T-cell (primary cell): Measurements from ENCODE around the gene ZNRF3. TPM values are rescaled to one million over a fixed set of nuclear protein-coding genes. Genes with fewer than 3 reads are reported as not detected.
"Not testable (repeated sequence)": the region's sequence is repeated elsewhere in the genome, so short reads cannot be mapped to it uniquely, and the experiment has no call there.

Source experiments
- ATAC-seq, 4 experiments: fragments of 200-7000 bp in 3 of 4; fragments of 150-1000 bp in 1 of 4; cut with Tn5 transposase; replicated peaks in 1 of 4; 1 replicate in 3 of 4; 2 replicates in 1 of 4; pipeline ENCODE4 v1.10.0; 2021; ENCODE audit warnings: moderate library complexity in 3 of 4, mild to moderate bottlenecking in 2 of 4, moderate number of reproducible peaks in 1 of 4
- CTCF ChIA-PET, 2 donors: fragments of 300-600 bp; sonication (Branson Sonifier 250); formaldehyde crosslinking; loops; one replicate each; lab custom pipeline; 2022; ENCODE audit warnings: antibody characterized with exemption in 2 of 2; lab: Charles Lee
- POLR2A ChIA-PET, 2 donors: fragments of 300-600 bp; sonication (Branson Sonifier 250); formaldehyde crosslinking; loops; one replicate each; lab custom pipeline; 2022; ENCODE audit warnings: antibody characterized with exemption in 2 of 2; lab: Charles Lee
- DNase-seq, 35 experiments: peaks; one replicate each; pipeline versions ENCODE4 v3.0.0 to v3.0.0-alpha.2; 2013 to 2023
- H3K27ac ChIP-seq: one replicate; pipeline ENCODE4 v1.5.1; 2013; ENCODE audit warnings: low read length
- H3K27me3 ChIP-seq, 2 experiments: replicated peaks in 1 of 2; 1 replicate in 1 of 2; 2 replicates in 1 of 2; pipeline versions ENCODE4 v1.6.1 to v1.7.0; 2013; ENCODE audit warnings: low read length in 1 of 2, mixed read lengths in 1 of 2; ENCODE audit not compliant: control insufficient read depth in 2 of 2, insufficient read depth in 2 of 2; ENCODE audit errors: extremely low read depth in 1 of 2
- H3K36me3 ChIP-seq, 2 donors: 1 replicate in 1 of 2; 2 replicates in 1 of 2; pipeline versions ENCODE4 v1.6.1 to v1.7.0; 2013; ENCODE audit warnings: low read length in 1 of 2; ENCODE audit not compliant: control insufficient read depth in 2 of 2, insufficient read depth in 1 of 2; ENCODE audit errors: extremely low read depth in 1 of 2
- H3K4me1 ChIP-seq, 2 experiments: 1 replicate in 1 of 2; 2 replicates in 1 of 2; pipeline versions ENCODE4 v1.6.1 to v1.7.0; 2013; ENCODE audit warnings: low read length in 2 of 2, mixed read lengths in 1 of 2; ENCODE audit not compliant: insufficient read depth in 2 of 2, control insufficient read depth in 1 of 2; ENCODE audit errors: extremely low read depth in 1 of 2
- H3K4me3 ChIP-seq, 2 donors: 1 replicate in 1 of 2; 2 replicates in 1 of 2; pipeline versions ENCODE4 v1.5.1 to v1.7.0; 2013; ENCODE audit warnings: mild to moderate bottlenecking in 2 of 2, low read length in 1 of 2, moderate library complexity in 1 of 2; ENCODE audit not compliant: control insufficient read depth in 1 of 2; ENCODE audit errors: extremely low read depth in 1 of 2
- H3K9me3 ChIP-seq: 2 replicates; pipeline ENCODE4 v1.7.0; 2013
- H3K27ac Mint-ChIP-seq, 2 donors: one replicate each; pipeline ENCODE4 v1.8.0; 2020 to 2021; ENCODE audit warnings: mild to moderate bottlenecking in 2 of 2, mixed read lengths in 2 of 2
- H3K27me3 Mint-ChIP-seq, 2 donors: one replicate each; pipeline ENCODE4 v1.8.0; 2021 to 2022; ENCODE audit warnings: mixed read lengths in 2 of 2
- H3K36me3 Mint-ChIP-seq: one replicate; pipeline ENCODE4 v1.8.0; 2021; ENCODE audit warnings: mixed read lengths
- H3K4me1 Mint-ChIP-seq, 3 donors: one replicate each; pipeline ENCODE4 v1.8.0; 2020 to 2022; ENCODE audit warnings: mixed read lengths in 3 of 3, mild to moderate bottlenecking in 1 of 3
- H3K4me3 Mint-ChIP-seq, 3 donors: one replicate each; pipeline ENCODE4 v1.8.0; 2020 to 2022; ENCODE audit warnings: mild to moderate bottlenecking in 3 of 3, mixed read lengths in 3 of 3, moderate library complexity in 3 of 3
- H3K9me3 Mint-ChIP-seq, 3 donors: one replicate each; pipeline ENCODE4 v1.8.0; 2020 to 2022; ENCODE audit warnings: mixed read lengths in 3 of 3
- WGBS: methylation state at CpG from one replicate; pipeline ENCODE4 v1.1.5; 2013; ENCODE audit warnings: missing lambda C conversion rate; ENCODE audit not compliant: insufficient coverage; 5-methylcytosine and 5-hydroxymethylcytosine counted together
- total RNA-seq, 35 experiments: library from RNA in 6 of 35; stranded (reverse) in 6 of 35; fragments of 120-200 nt in 1 of 35; gene quantifications; one replicate each; pipeline versions ENCODE4 v1.2.1 to v1.2.4 and lab custom pipeline; 2013 to 2026

ZNRF3 gene
- total RNA-seq, 5 donors from 2014 or later (not counting 1 experiment from before 2014, with no cell fraction given): 0.70 to 2.1 (median 1.1) TPM

GRCh38 chr22:29081517-29082236 lies 198.3 kb downstream of the ZNRF3 start:
- H3K4me1 Mint-ChIP-seq: no peaks in the 10 kb centered on the region
- H3K4me3 Mint-ChIP-seq: no peak overlapping the region
- H3K9me3 Mint-ChIP-seq: no peaks in the 10 kb centered on the region
- DNase-seq (no peak), ATAC-seq (no peak)
- Histone ChIP-seq H3K4me1 (no peaks in the 10 kb centered on the region), H3K36me3 (no peaks in the 10 kb centered on the region), H3K9me3 (no peaks in the 10 kb centered on the region), H3K27ac (no peak overlapping the region), H3K27me3 (peaks cover 0 to 27% of the 10 kb centered on the region in 2 experiments), H3K4me3 (no peak overlapping the region)
- ChIA-PET POLR2A (no interaction called here), CTCF (interaction anchor here in 1 of 2 donors (1.2 kb wide), 1 partner anchor 16 kb away, joined by 3 read pairs; no protein-coding TSS in a partner anchor)
- no peaks in the 10 kb centered on the region for H3K36me3 Mint-ChIP-seq
- peaks cover 13 to 24% of the 10 kb centered on the region in 2 donors for H3K27me3 Mint-ChIP-seq
- H3K27ac Mint-ChIP-seq: no peak overlapping the region
- no CpG with 5 or more reads among the region's 3 CpGs for WGBS

DNA sequence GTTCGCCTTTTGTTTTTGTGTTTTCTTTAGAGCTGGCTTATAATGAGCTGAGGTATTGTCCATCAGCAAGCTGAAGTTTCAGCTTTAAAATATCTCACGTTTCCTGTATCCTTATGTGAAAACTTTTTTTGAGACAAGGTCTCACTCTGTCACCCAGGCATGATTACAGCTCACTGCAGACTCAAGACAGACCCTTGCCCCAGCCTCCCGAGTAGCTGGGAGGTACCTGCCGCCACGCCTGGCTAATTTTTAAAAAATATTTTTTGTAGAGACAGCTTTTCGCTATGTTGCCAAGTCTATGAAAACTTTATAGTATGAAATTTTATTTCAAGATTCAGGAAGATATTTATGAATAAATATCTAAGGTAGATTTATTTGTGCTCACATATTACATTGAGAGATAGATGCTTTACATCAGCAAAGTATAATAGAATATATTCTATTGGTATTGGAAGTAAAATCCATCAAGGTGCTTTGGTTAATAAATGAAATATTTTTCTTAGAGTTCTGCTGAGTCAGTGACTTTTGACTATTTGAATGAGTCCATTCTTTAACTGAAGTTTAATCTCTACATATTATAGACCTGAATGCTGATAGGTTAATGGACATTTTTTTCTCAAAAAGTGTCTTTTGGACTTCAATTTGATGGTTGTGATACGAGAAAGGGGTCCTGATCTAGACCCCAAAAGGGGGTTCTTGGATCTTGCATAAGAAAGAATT lies 199.6 kb downstream of the ZNRF3 start:
- ChIA-PET POLR2A (interaction anchor here in 1 of 2 donors (0.6 kb wide), 1 partner anchor 17 kb away, joined by 3 read pairs; no protein-coding TSS in a partner anchor), CTCF (interaction anchor here in 1 of 2 donors (0.6 to 1.2 kb wide), 2 partner anchors 16 to 17 kb away, joined by 3 to 9 read pairs; no protein-coding TSS in a partner anchor)
- Mint-ChIP-seq H3K4me3 (no peak overlapping the region), H3K4me1 (no peaks in the 10 kb centered on the region), H3K9me3 (no peaks in the 10 kb centered on the region), H3K36me3 (no peaks in the 10 kb centered on the region), H3K27ac (no peak overlapping the region), H3K27me3 (peaks cover 10 to 17% of the 10 kb centered on the region in 2 donors)
- Histone ChIP-seq H3K27me3 (peaks cover 0 to 18% of the 10 kb centered on the region in 2 experiments), H3K4me1 (no peaks in the 10 kb centered on the region), H3K4me3 (no peak overlapping the region), H3K9me3 (no peaks in the 10 kb centered on the region), H3K27ac (no peak overlapping the region), H3K36me3 (no peaks in the 10 kb centered on the region)
- WGBS: 71% methylated on average over 1 of the region's 7 CpGs
- ATAC-seq (no peak), DNase-seq (no peak)

- H3K27me3 ChIP-seq: peaks cover 0 to 15% of the 10 kb centered on the region in 2 experiments
- DNase-seq, H3K4me1 ChIP-seq, H3K27ac ChIP-seq, H3K4me3 Mint-ChIP-seq, CTCF ChIA-PET, H3K4me3 ChIP-seq, H3K9me3 ChIP-seq, H3K36me3 Mint-ChIP-seq, H3K36me3 ChIP-seq, ATAC-seq, H3K27ac Mint-ChIP-seq, H3K9me3 Mint-ChIP-seq, H3K4me1 Mint-ChIP-seq: not testable (repeated sequence)
- POLR2A ChIA-PET: interaction anchor here in 1 of 2 donors (0.6 kb wide), 1 partner anchor 572 kb away, joined by 3 read pairs; no protein-coding TSS in a partner anchor
- H3K27me3 Mint-ChIP-seq: peaks cover 10 to 16% of the 10 kb centered on the region in 2 donors
- WGBS: 93% methylated on average over 5 of the region's 7 CpGs
These were observed 200.2 kb downstream of the ZNRF3 start for GRCh38 chr22:29083576-29083932.

- H3K27ac Mint-ChIP-seq: no peak overlapping the region
- no peak for DNase-seq
- POLR2A ChIA-PET: interaction anchor here in 1 of 2 donors (0.6 kb wide), 1 partner anchor 572 kb away, joined by 3 read pairs; no protein-coding TSS in a partner anchor
- ATAC-seq: no peak
- CTCF ChIA-PET: no interaction called here
- Histone ChIP-seq H3K27ac (no peak overlapping the region), H3K4me1 (no peaks in the 10 kb centered on the region), H3K27me3 (peaks cover 0 to 15% of the 10 kb centered on the region in 2 experiments), H3K9me3 (no peaks in the 10 kb centered on the region), H3K4me3 (no peak overlapping the region), H3K36me3 (no peaks in the 10 kb centered on the region)
- WGBS: 77% methylated on average over 3 of the region's 5 CpGs
- peaks cover 10 to 17% of the 10 kb centered on the region in 2 donors for H3K27me3 Mint-ChIP-seq
- no peaks in the 10 kb centered on the region for H3K36me3 Mint-ChIP-seq
- H3K4me1 Mint-ChIP-seq: no peaks in the 10 kb centered on the region
- H3K9me3 Mint-ChIP-seq: no peaks in the 10 kb centered on the region
- no peak overlapping the region for H3K4me3 Mint-ChIP-seq
These were observed 200.7 kb downstream of the ZNRF3 start for GRCh38 chr22:29083933-29084591.

DNA sequence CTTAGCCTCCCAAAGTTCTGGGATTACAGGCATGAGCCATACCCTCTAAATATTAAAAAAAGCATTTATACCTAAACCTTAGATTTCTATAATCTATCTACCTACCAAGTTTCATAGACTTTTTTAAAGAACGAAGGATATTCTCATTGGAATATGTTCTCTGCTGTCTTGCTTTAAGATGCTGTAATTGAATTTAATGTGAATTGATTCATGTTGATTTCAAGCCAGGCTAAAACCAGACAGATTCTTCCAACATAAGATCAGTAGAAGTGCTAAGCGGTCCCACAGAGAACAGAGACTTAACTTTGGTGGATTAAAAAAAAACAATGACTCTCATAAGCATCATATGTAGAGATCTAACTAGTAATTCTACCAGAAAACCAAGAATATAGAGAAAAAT lies 203.6 kb downstream of the ZNRF3 start:
- no peaks in the 10 kb centered on the region for H3K36me3 ChIP-seq
- H3K27me3 ChIP-seq: peaks cover 0 to 15% of the 10 kb centered on the region in 2 experiments
- ChIA-PET CTCF (no interaction called here), POLR2A (no interaction called here)
- no CpG with 5 or more reads among the region's 2 CpGs for WGBS
- H3K4me1 ChIP-seq: no peaks in the 10 kb centered on the region
- no peak overlapping the region for H3K27ac ChIP-seq
- DNase-seq (no peak), ATAC-seq (no peak)
- no peak overlapping the region for H3K4me3 ChIP-seq
- no peaks in the 10 kb centered on the region for H3K9me3 ChIP-seq
- H3K27ac Mint-ChIP-seq: no peak overlapping the region
- H3K4me3 Mint-ChIP-seq: no peak overlapping the region
- H3K4me1 Mint-ChIP-seq: no peaks in the 10 kb centered on the region
- H3K27me3 Mint-ChIP-seq: peaks cover 11 to 29% of the 10 kb centered on the region in 2 donors
- no peaks in the 10 kb centered on the region for H3K9me3 Mint-ChIP-seq
- no peaks in the 10 kb centered on the region for H3K36me3 Mint-ChIP-seq

DNA sequence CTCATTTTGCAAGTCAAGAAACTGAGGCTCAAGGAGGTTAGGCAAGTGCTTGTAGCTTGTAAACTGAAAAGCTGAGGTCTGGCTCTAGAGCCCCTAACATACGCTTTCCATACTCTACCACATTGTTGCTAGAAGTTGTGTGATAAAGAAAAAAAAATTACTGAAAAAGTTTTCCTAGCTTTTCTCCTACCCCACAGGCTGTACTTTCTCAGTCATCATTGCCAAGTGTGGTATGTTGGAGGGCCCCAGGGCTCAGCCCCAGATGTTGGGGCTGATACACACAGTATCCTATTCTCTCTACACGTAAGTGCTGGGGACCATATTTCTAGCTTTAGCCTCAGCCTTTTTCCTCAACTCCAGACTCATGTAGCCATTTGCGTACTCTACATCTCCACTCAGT lies 205.4 kb downstream of the ZNRF3 start:
- Mint-ChIP-seq H3K27ac (no peak overlapping the region), H3K4me1 (no peaks in the 10 kb centered on the region), H3K36me3 (no peaks in the 10 kb centered on the region), H3K27me3 (peaks cover 12 to 33% of the 10 kb centered on the region in 2 donors), H3K4me3 (no peak overlapping the region), H3K9me3 (no peaks in the 10 kb centered on the region)
- POLR2A ChIA-PET: no interaction called here
- no peak for ATAC-seq
- Histone ChIP-seq H3K4me1 (no peaks in the 10 kb centered on the region), H3K4me3 (no peak overlapping the region), H3K9me3 (no peaks in the 10 kb centered on the region), H3K36me3 (no peaks in the 10 kb centered on the region), H3K27ac (no peak overlapping the region), H3K27me3 (peaks cover 0 to 12% of the 10 kb centered on the region in 2 experiments)
- CTCF ChIA-PET: no interaction called here
- no peak for DNase-seq
- 92% methylated on average over 2 of the region's 3 CpGs for WGBS
